Measurements from ENCODE around the gene RASAL1. TPM values are rescaled to one million over a fixed set of nuclear protein-coding genes. Genes with fewer than 3 reads are reported as not detected.

RASAL1 gene
- total RNA-seq, 2 experiments from 2014 or later: 1.2 to 2.7 TPM

GRCh38 chr12:113170926-113171325 is 35.4 kb upstream of the RASAL1 start:
- no peaks in the 10 kb centered on the region for H3K4me1 ChIP-seq (ENCODE audit: insufficient read depth, low read length)
- no peaks in the 10 kb centered on the region for H3K9me3 ChIP-seq (ENCODE audit: control insufficient read depth in 1 of 2, insufficient read depth in 1 of 2, low read length in 2 of 2)
- H3K27ac ChIP-seq (ENCODE audit: low read depth in 1 of 2, low read length in 2 of 2): no peak overlapping the region
- H3K36me3 ChIP-seq (ENCODE audit: insufficient read depth, low read length): peaks cover 90% of the 10 kb centered on the region
- TF ChIP-seq CTCF (IDR thresholded peaks at IDR 0.05): no peak
- H3K36me3 Mint-ChIP-seq (ENCODE audit: low read depth): peaks cover 90% of the 10 kb centered on the region
- H3K4me3 Mint-ChIP-seq: no peak overlapping the region
- H3K4me1 Mint-ChIP-seq (ENCODE audit: low read depth): no peaks in the 10 kb centered on the region
- H3K27me3 ChIP-seq (ENCODE audit: control insufficient read depth in 1 of 2, insufficient read depth in 2 of 2, low read length in 2 of 2): no peaks in the 10 kb centered on the region
- H3K27me3 Mint-ChIP-seq: no peaks in the 10 kb centered on the region
- intact Hi-C loops (cut with DNase I, micrococcal nuclease): loop anchor here (5.0 kb wide), 4 partner anchors 34 to 269 kb away; partner anchors contain the start of gene RASAL1 (in 1 of the 2)
- ATAC-seq (ENCODE audit: poor library complexity) (no peak), DNase-seq (no peak)
- H3K4me3 ChIP-seq (ENCODE audit: low read length): no peak overlapping the region
- ChIA-PET CTCF (interaction anchor here (0.9 kb wide), 1 partner anchor 122 kb away, joined by 3 read pairs; no protein-coding TSS in a partner anchor), POLR2A (no interaction called here)
- no peak overlapping the region for H3K27ac Mint-ChIP-seq
- no peaks in the 10 kb centered on the region for H3K9me3 Mint-ChIP-seq

DNA sequence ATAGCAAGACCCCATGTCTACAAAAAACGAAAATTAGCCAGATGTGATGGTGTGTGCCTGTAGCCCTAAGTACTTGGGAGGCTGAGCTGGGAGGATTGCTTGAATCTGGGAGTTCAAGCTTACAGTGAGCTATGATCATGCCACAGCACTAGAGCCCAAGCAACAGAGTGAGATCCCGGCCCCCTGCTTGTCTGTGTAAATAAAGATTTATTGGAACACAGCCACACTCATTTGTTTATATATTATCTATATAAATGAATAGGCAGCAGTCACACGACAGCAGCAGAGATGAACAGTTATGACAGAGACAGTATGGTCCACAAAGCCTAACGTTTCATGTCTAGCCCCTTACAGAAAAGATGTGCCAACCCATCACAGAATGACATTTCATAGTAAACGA is 34.9 kb upstream of the RASAL1 start:
- H3K27me3 ChIP-seq (ENCODE audit: control insufficient read depth in 1 of 2, insufficient read depth in 2 of 2, low read length in 2 of 2): no peaks in the 10 kb centered on the region
- no peaks in the 10 kb centered on the region for H3K4me1 ChIP-seq (ENCODE audit: insufficient read depth, low read length)
- H3K9me3 ChIP-seq (ENCODE audit: control insufficient read depth in 1 of 2, insufficient read depth in 1 of 2, low read length in 2 of 2): no peaks in the 10 kb centered on the region
- Mint-ChIP-seq H3K27ac (no peak overlapping the region), H3K9me3 (no peaks in the 10 kb centered on the region), H3K4me3 (no peak overlapping the region), H3K27me3 (no peaks in the 10 kb centered on the region), H3K36me3 (ENCODE audit: low read depth) (peaks cover 93% of the 10 kb centered on the region), H3K4me1 (ENCODE audit: low read depth) (no peaks in the 10 kb centered on the region)
- TF ChIP-seq CTCF (IDR thresholded peaks at IDR 0.05): no peak
- intact Hi-C loops (cut with DNase I, micrococcal nuclease): loop anchor here (5.0 kb wide), 4 partner anchors 33 to 268 kb away; partner anchors contain the start of gene RASAL1 (in 1 of the 2)
- DNase-seq (no peak), ATAC-seq (ENCODE audit: poor library complexity) (no peak)
- no peak overlapping the region for H3K27ac ChIP-seq (ENCODE audit: low read depth in 1 of 2, low read length in 2 of 2)
- POLR2A ChIA-PET: interaction anchor here (0.6 kb wide), 1 partner anchor 17 kb away, joined by 3 read pairs; no protein-coding TSS in a partner anchor
- CTCF ChIA-PET: no interaction called here
- no peak overlapping the region for H3K4me3 ChIP-seq (ENCODE audit: low read length)
- peaks cover 94% of the 10 kb centered on the region for H3K36me3 ChIP-seq (ENCODE audit: insufficient read depth, low read length)

- Histone ChIP-seq H3K4me1 (ENCODE audit: insufficient read depth, low read length) (no peaks in the 10 kb centered on the region), H3K36me3 (ENCODE audit: insufficient read depth, low read length) (peaks cover 96% of the 10 kb centered on the region), H3K27ac (ENCODE audit: low read depth in 1 of 2, low read length in 2 of 2) (no peak overlapping the region), H3K4me3 (ENCODE audit: low read length) (no peak overlapping the region), H3K27me3 (ENCODE audit: control insufficient read depth in 1 of 2, insufficient read depth in 2 of 2, low read length in 2 of 2) (no peaks in the 10 kb centered on the region), H3K9me3 (ENCODE audit: control insufficient read depth in 1 of 2, insufficient read depth in 1 of 2, low read length in 2 of 2) (no peaks in the 10 kb centered on the region)
- DNase-seq (no peak), ATAC-seq (ENCODE audit: poor library complexity) (no peak)
- H3K27ac Mint-ChIP-seq: no peak overlapping the region
- no peaks in the 10 kb centered on the region for H3K4me1 Mint-ChIP-seq (ENCODE audit: low read depth)
- ChIA-PET POLR2A (interaction anchor here (0.6 kb wide), 1 partner anchor 61 kb away, joined by 3 read pairs; no protein-coding TSS in a partner anchor), CTCF (interaction anchor here (1.4 kb wide), 1 partner anchor 16 kb away, joined by 3 read pairs; no protein-coding TSS in a partner anchor)
- no peak for TF ChIP-seq CTCF (IDR thresholded peaks at IDR 0.05)
- intact Hi-C loops (cut with DNase I, micrococcal nuclease): loop anchor here (5.0 kb wide), 4 partner anchors 32 to 267 kb away; partner anchors contain the start of gene RASAL1 (in 1 of the 2)
- H3K27me3 Mint-ChIP-seq: no peaks in the 10 kb centered on the region
- no peak overlapping the region for H3K4me3 Mint-ChIP-seq
- peaks cover 94% of the 10 kb centered on the region for H3K36me3 Mint-ChIP-seq (ENCODE audit: low read depth)
- H3K9me3 Mint-ChIP-seq: no peaks in the 10 kb centered on the region
Observed at GRCh38 chr12:113169697-113170096, 34.1 kb upstream of the RASAL1 start.

Data from CD4-positive, alpha-beta T cell (primary cell).